ENCODE measurements around the gene CACFD1. TPM values are rescaled to one million over a fixed set of nuclear protein-coding genes. Genes with fewer than 3 reads are reported as not detected.

CACFD1 gene
- total and polyA plus RNA-seq, 2 of the 13 experiments (the other 11 are each of a cell fraction or from before 2014, with no cell fraction given), result 13.8 to 14.6 TPM

DNA sequence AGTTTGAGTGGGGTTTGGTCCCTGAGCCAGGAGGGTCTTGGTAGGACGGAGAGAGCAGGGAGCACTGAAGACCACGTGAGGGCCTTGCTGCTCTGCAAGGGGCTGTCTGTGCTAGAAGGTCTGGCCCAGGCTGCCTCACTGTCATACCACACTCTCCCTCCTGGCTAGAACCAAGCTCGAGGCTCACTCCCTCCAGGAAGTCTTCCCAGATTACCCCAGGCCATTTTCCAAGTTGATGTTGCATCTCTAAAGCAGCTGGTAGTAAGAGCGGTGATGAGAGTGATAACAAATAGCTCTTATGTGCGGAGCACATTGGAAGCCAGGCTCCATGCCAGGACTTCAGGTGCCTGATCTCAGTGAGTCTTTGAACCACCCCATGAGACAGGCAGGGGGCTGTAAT, 58.4 kb downstream of the CACFD1 start:
- DNase-seq (ENCODE audit: low spot score) (no peak), FAIRE-seq (no peak), ATAC-seq (no peak)
- no peak overlapping the region for H2AFZ ChIP-seq (ENCODE audit: low read length)
- ChIA-PET CTCF (ENCODE audit: low intra/inter-chr PET ratio, low total read pairs) (no interaction called here), POLR2A (no interaction called here)
- BruUV-seq (replicated peaks), result no TSS peak
- no peak overlapping the region for H3K4me2 ChIP-seq (ENCODE audit: low read depth, low read length)
- TF ChIP-seq CREB1 (IDR thresholded peaks at IDR 0.05) (no peak), CREB1 (CRISPR knock-in tag; IDR thresholded peaks at IDR 0.05) (no peak), ZNF746 (CRISPR knock-in tag; IDR thresholded peaks at IDR 0.05) (no peak), HIVEP1 (CRISPR knock-in tag; IDR thresholded peaks at IDR 0.05) (no peak), ZFP1 (CRISPR knock-in tag; IDR thresholded peaks at IDR 0.05) (no peak), ZNF335 (CRISPR knock-in tag; IDR thresholded peaks at IDR 0.05) (no peak), MAFG (CRISPR knock-in tag; IDR thresholded peaks at IDR 0.05) (no peak), ZMAT3 (CRISPR knock-in tag; conservative IDR thresholded peaks at IDR 0.05) (no peak), MBNL3 (CRISPR knock-in tag; conservative IDR thresholded peaks at IDR 0.05) (no peak), BORCS8-MEF2B (CRISPR knock-in tag; IDR thresholded peaks at IDR 0.05) (no peak), ZNF841 (CRISPR knock-in tag; IDR thresholded peaks at IDR 0.05; ENCODE audit: borderline replicate concordance) (no peak), ZNF772 (CRISPR knock-in tag; IDR thresholded peaks at IDR 0.05) (no peak)
- TF ChIP-seq, protein P1, sequence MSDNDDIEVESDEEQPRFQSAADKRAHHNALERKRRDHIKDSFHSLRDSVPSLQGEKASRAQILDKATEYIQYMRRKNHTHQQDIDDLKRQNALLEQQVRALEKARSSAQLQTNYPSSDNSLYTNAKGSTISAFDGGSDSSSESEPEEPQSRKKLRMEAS (IDR thresholded peaks at IDR 0.05), result no peak
- H3K9me3 ChIP-seq (ENCODE audit: low read length), result no peaks in the 10 kb centered on the region
- H3K4me1 ChIP-seq (ENCODE audit: insufficient read depth, low read length), result peaks cover 40% of the 10 kb centered on the region
- no peaks in the 10 kb centered on the region for H3K36me3 ChIP-seq (replicated peaks in 1 of 2; ENCODE audit: control insufficient read depth in 1 of 2, insufficient read depth in 2 of 2, low read length in 2 of 2)
- peaks cover 12 to 84% of the 10 kb centered on the region in 2 experiments; a peak in 4 of 5 replicates for H3K27me3 ChIP-seq (ENCODE audit: control insufficient read depth in 1 of 2, insufficient read depth in 2 of 2, low read length in 2 of 2)
- H4K20me1 ChIP-seq (ENCODE audit: insufficient read depth, low read length), result no peaks in the 10 kb centered on the region
- intact Hi-C loops (cut with micrococcal nuclease; ENCODE audit: unreplicated experiment) (no loop called here), in situ Hi-C loops (cut with HindIII; ENCODE audit: extremely low pct_ligation_motif_present, low pct_unique_long_range_greater_than_20kb) (no loop called here)
- no peak overlapping the region for H3K9ac ChIP-seq (ENCODE audit: insufficient read depth, low read depth, low read length)
- H3K79me2 ChIP-seq (ENCODE audit: insufficient read depth, low read length), result no peaks in the 10 kb centered on the region
- H3K4me3 ChIP-seq (replicated peaks in 1 of 3; ENCODE audit: insufficient read depth in 1 of 3, low read depth in 2 of 3, low read length in 3 of 3), result no peak overlapping the region
- 56% methylated on average over 5 of the region's 5 CpGs for whole genome bisulfite sequencing (ENCODE audit: low lambda C conversion rate)
- no peak overlapping the region for H3K27ac ChIP-seq (ENCODE audit: extremely low read length, insufficient read depth, low read length)

All from HepG2 (cell line).